Neuron (in vitro differentiated cells): ENCODE measurements around the gene PDLIM5.

Source experiments
- H2AFZ ChIP-seq: one replicate; pipeline ENCODE4 v1.6.1; 2013; ENCODE audit warnings: low read depth, mild to moderate bottlenecking, inconsistent platforms, low read length, moderate library complexity
- H3K27me3 ChIP-seq: one replicate; pipeline ENCODE4 v1.6.1; 2013; ENCODE audit warnings: low read length; ENCODE audit not compliant: insufficient read depth
- H3K36me3 ChIP-seq: one replicate; pipeline ENCODE4 v1.6.1; 2013; ENCODE audit warnings: low read length; ENCODE audit not compliant: insufficient read depth
- H3K4me1 ChIP-seq: one replicate; pipeline ENCODE4 v1.6.1; 2013; ENCODE audit warnings: low read length; ENCODE audit not compliant: insufficient read depth
- H3K4me3 ChIP-seq: 2 replicates; pipeline ENCODE4 v1.5.1; 2013; ENCODE audit warnings: mild to moderate bottlenecking, low read length, moderate library complexity
- H3K9me3 ChIP-seq: one replicate; pipeline ENCODE4 v1.6.1; 2013; ENCODE audit warnings: low read length

The PDLIM5 gene

DNA sequence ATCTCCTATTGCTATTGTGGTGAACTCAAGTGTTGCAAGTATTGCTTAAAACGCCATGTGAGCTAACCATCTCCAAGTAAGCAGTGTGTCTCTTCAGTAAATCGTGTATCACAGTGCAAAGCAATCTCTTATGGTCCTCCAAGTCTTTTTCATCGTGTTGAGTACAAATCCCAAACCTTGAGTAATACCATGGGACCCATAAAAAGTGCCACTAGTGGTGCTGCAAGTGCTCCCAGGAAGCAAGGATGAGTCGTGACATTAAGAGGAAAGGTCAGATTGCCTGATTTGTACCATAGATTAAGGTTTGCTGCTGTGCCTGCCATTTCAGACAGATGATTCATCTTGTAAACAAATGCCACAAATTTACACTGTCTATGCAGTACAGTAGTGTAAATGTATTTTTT lies 239.1 kb downstream of the PDLIM5 start:
- Histone ChIP-seq H3K4me3 (no peak overlapping the region), H2AFZ (no peak overlapping the region), H3K36me3 (no peaks in the 10 kb centered on the region), H3K9me3 (no peaks in the 10 kb centered on the region), H3K27me3 (no peaks in the 10 kb centered on the region), H3K4me1 (no peaks in the 10 kb centered on the region)

DNA sequence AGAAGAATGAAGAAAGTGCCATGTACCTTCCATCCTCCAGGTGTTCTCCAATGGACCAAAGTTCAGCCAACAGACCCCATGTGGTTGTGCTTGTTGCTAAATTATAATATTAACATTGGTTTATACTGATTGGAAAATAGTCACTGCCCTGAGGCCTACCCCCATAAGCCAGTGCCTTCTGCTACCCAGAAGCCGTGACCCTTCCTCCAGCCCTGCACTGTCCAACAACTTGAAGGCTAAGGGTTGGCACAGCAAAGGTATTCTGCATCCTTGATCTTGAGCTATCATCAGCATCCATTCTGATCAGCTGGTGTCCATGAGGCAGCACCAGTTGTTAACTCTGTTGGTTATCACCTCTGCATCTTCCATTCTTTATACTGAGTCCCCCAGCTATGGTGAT lies 239.8 kb downstream of the PDLIM5 start:
- no peaks in the 10 kb centered on the region for H3K4me1 ChIP-seq
- H3K4me3 ChIP-seq = no peak overlapping the region
- H2AFZ ChIP-seq = no peak overlapping the region
- no peaks in the 10 kb centered on the region for H3K9me3 ChIP-seq
- H3K27me3 ChIP-seq = no peaks in the 10 kb centered on the region
- H3K36me3 ChIP-seq = no peaks in the 10 kb centered on the region

DNA sequence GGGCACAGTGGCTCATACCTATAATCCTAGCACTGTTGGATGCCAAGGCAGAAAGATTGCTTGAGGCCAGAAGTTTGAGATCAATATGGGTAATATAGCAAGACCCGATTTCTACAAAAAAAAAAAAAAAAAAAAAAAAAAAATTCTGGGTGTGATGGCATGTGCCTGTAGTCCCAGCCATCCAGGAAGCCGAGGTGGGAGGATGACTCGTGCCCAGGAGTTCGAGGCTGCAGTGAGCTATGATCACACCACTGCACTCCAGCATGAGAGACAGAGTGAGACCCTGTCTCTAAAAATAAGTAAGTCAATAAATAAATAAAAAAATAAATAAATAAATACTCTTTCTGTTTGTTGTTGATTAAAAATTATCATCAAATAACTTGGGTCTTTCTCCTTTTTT lies 243.6 kb downstream of the PDLIM5 start:
- Histone ChIP-seq H3K36me3 (no peaks in the 10 kb centered on the region), H3K9me3 (no peaks in the 10 kb centered on the region), H3K27me3 (no peaks in the 10 kb centered on the region), H3K4me1 (peaks cover 8% of the 10 kb centered on the region), H2AFZ (no peak overlapping the region), H3K4me3 (no peak overlapping the region)

DNA sequence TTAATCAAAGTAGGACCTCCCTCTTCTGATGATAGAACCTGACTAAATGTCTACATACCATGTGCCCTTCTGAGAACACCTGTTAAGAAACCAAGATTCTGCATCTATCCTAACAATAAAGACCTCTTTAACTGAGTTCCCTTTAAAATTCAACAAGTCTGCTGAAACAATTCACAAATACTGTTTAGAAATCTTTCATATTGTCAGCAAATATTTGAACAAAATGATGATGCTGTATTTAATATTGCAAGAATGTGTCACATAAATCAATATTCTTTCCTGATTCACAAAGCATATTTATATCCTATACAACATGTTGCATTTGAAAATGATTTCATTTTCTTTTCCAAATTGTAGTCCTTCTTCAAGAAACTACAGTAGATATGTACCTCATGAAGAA lies 246.4 kb downstream of the PDLIM5 start:
- H3K27me3 ChIP-seq = no peaks in the 10 kb centered on the region
- H3K4me3 ChIP-seq = no peak overlapping the region

DNA sequence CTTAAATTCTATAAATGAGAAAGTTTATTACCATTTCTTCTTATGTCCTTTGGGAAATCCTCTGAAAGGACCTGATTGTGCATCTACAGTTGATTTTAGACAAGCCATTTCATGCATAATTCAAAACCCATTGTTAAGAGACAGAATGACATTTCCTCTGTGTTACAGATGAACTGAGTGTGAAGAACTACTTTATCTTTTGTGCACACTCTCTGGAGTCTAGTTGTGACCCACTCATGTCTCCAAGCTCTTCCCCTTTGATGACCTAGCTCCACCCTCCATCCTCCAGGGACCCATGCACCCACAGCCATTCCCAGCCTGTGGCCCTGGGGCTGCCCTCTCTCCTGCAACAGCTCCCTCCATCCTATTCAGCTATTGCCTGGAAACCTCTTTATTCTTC lies 248.6 kb downstream of the PDLIM5 start:
- Histone ChIP-seq H3K27me3 (no peaks in the 10 kb centered on the region), H3K9me3 (no peaks in the 10 kb centered on the region), H3K4me3 (no peak overlapping the region), H3K4me1 (peaks cover 28% of the 10 kb centered on the region), H3K36me3 (no peaks in the 10 kb centered on the region), H2AFZ (no peak overlapping the region)

More for the DNA sequence above, 246.4 kb downstream of the PDLIM5 start:
- no peaks in the 10 kb centered on the region for H3K9me3 ChIP-seq
- no peaks in the 10 kb centered on the region for H3K36me3 ChIP-seq
- no peak overlapping the region for H2AFZ ChIP-seq
- H3K4me1 ChIP-seq = peaks cover 28% of the 10 kb centered on the region

DNA sequence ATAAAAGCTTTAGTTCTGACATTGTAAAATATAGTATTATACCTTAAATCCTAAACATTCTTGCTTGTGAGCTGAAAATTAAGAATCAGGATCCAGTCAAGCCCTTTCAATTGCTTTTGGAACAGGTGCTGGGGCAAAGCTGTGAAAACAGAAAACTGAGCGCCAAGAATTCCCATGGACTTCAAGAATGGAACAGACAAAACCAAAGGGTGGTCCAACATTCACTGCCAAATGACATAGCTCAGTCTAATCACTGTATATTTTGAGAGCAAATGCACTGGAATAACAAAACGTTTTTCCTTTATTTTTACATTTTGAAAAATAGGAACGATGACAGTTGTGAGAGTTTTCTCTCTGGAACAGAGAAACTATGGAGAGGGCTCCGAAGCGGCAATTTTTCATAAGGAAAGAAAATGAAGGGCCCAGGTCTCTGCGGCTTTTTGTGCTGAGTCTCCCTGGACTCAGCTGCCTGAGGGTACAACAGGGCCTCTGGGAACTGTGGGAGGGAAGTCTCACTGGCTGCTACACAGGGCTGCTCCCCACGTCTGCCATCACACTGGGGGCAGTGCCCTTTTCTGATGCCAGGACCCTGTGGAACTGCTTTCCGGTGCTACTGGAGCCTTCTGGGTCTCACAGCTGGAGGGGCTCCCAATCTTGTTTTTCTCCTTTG lies 250.0 kb downstream of the PDLIM5 start:
- peaks cover 28% of the 10 kb centered on the region for H3K4me1 ChIP-seq
- no peaks in the 10 kb centered on the region for H3K36me3 ChIP-seq
- no peak overlapping the region for H3K4me3 ChIP-seq
- no peak overlapping the region for H2AFZ ChIP-seq
- H3K27me3 ChIP-seq = no peaks in the 10 kb centered on the region
- no peaks in the 10 kb centered on the region for H3K9me3 ChIP-seq

DNA sequence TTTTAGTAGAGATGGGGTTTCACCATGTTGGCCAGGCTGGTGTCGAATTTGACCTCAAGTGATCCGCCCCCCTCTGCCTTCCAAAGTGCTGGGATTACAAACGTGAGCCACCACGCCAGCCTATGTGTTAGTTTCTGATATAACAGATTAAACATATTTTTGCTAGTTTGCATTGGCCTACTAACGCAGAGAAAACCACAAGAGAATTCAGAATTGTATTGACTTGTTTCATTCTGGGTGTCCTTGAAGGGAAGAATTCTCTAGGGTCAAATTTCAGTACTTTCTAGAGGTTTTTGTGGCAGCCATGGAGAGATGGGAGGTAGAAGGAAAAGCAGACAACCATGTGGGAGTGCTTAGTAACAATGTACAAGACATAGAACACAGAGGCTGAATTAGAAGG lies 259.9 kb downstream of the PDLIM5 start:
- H3K4me3 ChIP-seq = no peak overlapping the region
- no peaks in the 10 kb centered on the region for H3K36me3 ChIP-seq
- no peak overlapping the region for H2AFZ ChIP-seq
- H3K27me3 ChIP-seq = no peaks in the 10 kb centered on the region
- no peaks in the 10 kb centered on the region for H3K4me1 ChIP-seq
- no peaks in the 10 kb centered on the region for H3K9me3 ChIP-seq

DNA sequence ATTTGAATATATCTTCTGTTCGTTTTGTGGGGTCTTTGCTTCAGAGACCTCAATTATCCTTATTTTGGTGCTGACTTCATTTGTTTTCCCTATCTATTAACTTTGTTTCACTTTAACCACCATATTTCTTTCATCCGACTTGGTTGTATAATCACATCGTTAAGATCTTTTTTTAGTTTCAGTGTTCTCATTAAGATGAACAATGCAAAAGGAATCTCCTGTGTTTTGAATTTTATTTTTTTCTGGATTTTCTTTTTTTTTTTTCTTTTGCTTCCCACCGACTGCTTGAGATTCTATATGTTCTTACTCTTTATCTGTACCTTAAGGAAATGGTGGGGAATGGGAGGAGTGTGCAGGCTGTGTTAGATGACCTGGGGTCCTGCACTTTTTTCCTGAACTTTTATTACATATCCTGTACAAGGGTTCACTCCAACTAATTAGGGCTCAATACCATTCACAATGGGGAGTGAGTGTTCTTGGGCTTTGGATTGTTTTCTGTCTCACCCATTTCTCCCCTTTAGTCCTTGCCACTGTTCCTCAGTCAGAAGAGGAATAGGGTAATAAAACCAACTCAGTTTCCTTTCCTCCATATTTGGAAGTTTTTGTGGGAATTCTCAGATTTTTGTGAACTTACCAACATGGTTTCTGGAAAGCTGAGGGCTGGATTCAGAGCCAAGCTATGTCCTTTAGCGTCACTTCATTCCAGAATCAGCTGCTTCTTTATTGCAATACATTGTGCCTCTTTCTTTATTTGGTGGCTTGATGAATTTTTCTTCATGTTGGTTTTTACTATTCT lies 262.8 kb downstream of the PDLIM5 start:
- no peak overlapping the region for H2AFZ ChIP-seq
- no peaks in the 10 kb centered on the region for H3K36me3 ChIP-seq
- H3K4me3 ChIP-seq = no peak overlapping the region
- H3K4me1 ChIP-seq = no peaks in the 10 kb centered on the region
- H3K9me3 ChIP-seq = no peaks in the 10 kb centered on the region
- H3K27me3 ChIP-seq = no peaks in the 10 kb centered on the region

DNA sequence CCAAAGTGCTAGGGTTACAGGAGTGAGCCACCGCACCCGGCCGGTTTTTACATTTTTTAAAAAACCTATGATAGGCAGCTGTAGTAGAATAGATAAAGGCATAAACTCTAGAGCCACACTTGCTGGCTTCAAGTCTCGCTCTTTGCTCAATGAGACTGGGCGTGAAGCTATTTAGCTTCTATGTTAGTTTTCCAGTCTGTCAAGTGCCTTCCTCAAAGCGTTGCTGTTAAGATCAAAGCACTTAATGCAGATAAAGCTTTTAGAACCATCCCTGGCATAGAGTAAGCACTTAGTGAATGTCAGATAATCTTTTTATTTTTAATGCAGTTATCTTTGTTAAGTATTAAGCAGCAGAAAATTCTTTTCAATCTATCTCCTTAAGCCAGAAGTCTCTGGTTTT lies 264.0 kb downstream of the PDLIM5 start:
- no peak overlapping the region for H2AFZ ChIP-seq
- H3K4me1 ChIP-seq = no peaks in the 10 kb centered on the region
- H3K27me3 ChIP-seq = no peaks in the 10 kb centered on the region
- H3K9me3 ChIP-seq = no peaks in the 10 kb centered on the region
- H3K36me3 ChIP-seq = no peaks in the 10 kb centered on the region
- H3K4me3 ChIP-seq = no peak overlapping the region
